Activated CD8-positive, alpha-beta memory T cell treated with anti-CD3 and anti-CD28 coated beads, Interleukin-2, amount 50 U/mL, for 24 hours (primary cell): Measurements from ENCODE around the gene USP6NL.

Experiments
- DNase-seq: peaks from one replicate; pipeline ENCODE4 v3.0.0-alpha.2; 2020; ENCODE audit errors: extremely low read depth

USP6NL gene

DNA sequence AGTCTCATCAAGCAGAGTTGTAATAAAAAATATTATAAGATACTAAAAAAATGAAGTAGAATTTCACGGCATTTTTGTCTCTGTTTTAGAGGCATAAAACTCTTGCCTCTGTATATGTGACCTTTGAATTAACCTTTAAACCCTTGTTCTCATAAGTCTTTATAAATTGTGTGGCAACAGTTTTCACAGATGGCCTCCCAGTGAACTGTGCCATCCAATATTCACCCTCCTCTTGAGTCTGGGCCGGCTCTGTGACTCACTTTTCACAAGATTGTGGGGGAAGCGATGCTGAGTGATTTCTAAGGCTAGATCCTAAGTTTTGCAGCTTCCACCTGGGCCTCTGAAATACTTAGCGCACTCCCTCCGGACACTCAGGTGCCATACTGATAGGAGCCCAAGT, 4.6 kb upstream of the USP6NL start:
- no peak for DNase-seq

DNA sequence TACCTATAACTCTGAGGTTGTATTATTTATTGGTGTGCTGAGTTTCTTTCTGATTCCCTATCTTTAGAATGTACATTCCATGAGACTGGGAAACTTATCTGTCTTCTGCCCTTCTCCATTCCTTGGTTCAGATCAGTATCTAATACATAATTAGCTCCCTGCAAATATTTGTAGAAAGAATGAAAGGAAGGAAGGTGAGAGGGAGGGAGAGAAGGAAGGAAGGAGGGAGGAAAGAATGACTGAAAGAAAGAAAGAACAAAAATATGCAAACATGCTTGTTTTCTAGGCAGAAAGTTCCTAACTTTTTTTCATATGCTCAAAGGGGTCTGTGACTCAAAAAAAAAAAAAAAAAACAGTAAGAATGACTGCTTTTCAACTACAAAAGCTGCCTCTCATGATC, 3.9 kb upstream of the USP6NL start:
- no peak for DNase-seq

DNA sequence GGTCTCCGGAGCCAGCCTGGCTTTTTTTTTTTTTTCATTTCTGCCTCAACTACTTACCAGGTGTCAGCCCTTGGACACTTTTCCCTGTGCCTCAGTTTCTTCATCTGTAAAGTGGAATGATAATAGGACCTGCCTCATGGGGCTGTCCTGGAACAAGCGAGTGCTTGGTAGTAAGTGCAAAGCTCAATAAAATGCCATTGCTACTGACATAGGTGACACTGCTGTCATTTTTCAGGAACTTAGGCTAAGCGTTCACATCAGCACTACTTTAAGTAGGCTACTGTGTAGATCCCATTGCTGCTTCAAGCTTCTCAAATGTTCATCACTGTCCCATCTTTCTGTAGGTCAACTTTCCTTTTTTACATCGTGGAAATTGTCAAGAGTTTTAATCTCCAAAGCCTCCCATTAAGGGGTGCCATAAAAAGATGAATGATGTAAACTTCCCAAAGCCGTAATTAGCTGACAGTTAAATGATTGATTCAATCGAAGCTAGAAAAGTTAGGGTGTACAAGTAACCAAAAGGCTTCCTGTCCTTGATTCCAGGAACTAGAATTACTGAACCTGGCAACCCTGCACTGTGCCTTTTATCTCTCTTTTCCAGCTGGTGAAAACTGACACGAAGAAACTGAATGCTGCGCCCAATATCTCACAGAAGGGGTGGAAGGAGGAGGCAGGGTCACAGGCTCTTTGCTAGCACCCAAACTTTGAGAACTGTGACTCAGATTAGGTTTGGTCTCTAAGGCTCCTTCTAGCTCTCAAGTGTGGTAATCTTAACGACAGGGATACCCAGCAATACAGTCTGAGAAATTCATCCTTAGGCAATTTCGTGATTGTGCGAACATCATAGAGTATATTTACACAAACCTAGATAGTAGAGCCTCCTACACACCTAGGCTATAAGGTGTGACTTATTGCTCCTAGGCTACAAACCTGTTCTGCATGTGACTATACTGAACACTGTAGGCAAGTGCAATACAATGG, 861 bp upstream of the USP6NL start:
- DNase-seq: no peak

DNA sequence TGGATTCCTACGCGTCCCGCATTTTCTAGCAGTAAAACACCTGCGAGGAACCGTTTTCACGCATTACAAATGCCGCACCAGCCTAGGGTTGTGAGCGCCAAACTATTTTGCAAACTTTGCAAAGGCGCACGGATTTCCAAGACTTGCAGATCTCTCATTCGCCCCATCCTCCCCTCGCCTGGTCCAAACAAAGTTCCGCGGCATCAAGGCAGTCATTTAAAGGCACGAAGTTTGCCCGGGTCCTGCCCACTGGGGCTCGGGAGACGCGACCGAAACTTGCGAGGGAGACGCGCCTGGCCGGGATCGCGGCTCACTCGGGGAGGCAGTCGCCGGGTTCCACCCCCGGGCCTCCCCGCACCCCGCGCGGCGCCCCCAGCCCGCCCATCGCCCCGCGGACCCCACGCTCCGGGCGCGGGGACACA, 613 bp downstream of the USP6NL start:
- no peak for DNase-seq

DNA sequence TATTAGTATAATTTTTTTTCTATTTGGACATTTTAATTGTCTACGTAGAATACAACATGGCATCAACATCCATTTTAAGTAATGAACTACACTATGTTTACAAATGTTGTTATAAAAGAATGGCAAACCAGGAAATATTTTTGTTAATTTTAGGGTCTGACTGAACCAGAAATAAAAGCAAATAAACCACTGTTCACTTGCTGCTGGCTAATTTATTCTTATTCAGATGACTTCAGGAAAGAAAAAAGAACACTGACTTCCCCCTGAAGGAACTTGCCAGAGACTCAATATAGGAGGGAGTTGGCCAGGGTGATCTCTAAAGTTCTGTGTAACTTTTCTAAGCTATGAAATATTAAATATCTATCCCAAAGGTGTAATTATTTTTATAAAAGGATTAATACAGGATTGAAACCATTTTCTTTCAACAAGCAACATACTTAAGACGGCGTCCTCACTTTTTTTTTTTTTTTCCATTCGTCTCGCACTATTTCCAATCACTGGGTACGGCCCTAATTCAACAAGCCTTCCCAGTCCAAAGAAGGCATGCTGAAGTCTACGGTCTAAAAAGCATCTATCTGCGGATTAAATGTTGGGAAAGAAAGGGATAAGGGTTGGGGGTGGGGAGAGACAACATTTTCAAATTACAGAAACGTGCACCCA, 1.2 kb downstream of the USP6NL start:
- DNase-seq: no peak

DNA sequence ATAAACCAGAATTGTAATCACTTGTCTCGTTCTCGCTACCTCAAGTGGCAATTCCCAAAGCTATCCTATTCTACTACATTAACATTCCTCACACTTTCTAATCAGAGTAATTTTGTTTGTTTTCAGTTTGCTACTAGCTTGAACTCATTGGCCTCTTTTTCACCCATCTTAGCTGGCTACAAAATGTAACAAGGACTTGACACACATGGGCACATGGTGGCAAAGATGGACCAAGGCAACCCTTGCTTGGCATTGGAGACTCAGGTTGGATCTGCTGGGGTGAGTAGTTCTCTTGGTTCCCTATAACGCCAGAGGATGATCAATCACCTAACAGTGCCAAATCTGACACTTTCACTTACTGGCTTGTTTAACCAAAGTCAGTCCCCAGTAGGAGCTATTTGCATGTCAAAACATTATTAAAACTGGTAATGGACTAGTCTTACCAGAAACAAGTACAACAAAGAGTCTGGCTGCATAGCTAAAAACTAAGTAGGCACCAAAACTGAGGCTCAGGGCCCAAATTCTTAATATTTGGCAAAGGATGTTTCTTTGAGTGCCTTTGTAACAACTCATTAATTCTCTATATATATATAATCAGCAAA, 1.9 kb downstream of the USP6NL start:
- DNase-seq: no peak

DNA sequence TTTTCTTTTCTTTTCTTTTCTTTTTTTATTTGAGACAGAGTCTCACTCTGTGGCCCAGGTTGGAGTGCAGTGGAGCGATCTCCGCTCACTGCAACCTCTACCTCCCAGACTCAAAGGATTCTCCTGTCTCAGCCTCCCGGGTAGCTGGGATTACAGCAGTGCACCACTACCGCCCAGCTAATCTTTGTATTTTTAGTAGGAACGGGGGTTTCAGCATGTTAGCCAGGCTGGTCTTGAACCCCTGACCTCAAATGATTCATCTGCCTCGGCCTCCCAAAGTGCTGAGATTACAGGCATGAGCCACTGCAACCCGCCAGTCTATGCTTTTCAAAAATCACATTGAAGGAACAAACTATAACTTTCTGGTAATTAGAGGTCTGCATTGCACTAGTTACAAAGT, 2.4 kb downstream of the USP6NL start:
- DNase-seq: no peak

DNA sequence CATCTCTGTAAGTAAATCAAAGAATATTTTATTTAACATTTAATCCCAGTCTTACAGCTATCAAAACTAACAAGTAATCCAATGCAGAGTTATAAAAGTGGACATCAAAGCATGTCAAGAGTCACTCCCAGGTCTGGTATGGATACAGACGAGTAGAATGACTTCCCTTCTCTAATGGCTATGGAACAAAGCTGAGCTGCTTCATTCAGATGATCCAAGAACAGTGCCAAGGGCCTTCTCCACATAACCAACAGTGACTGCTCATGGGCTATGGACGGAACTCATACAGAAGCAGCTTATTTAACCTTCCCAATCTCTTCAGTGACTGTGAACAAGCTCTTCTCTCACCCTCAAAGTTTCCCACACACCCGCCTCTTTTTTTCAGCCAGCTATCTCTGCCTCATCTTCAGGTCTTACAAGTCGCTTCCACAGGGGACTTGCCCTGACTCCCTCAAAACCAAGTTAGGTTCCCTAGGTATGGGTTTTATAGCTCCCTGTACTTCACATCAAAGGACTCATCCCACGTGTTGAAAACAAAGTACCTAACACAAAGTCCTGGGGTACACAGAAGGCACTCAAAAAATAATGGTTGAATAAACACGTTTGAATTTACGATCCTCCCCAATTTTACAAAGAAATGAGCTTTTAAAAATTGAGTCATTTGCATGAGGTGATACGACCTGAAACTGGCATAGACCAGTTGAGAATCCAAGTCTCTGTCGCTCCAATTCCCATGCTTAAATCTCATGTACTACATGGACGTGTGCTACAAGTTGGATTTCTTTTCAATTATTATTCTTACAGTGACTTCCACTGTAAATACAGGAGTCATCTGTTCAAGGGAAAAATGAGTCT, 3.1 kb downstream of the USP6NL start:
- no peak for DNase-seq

DNA sequence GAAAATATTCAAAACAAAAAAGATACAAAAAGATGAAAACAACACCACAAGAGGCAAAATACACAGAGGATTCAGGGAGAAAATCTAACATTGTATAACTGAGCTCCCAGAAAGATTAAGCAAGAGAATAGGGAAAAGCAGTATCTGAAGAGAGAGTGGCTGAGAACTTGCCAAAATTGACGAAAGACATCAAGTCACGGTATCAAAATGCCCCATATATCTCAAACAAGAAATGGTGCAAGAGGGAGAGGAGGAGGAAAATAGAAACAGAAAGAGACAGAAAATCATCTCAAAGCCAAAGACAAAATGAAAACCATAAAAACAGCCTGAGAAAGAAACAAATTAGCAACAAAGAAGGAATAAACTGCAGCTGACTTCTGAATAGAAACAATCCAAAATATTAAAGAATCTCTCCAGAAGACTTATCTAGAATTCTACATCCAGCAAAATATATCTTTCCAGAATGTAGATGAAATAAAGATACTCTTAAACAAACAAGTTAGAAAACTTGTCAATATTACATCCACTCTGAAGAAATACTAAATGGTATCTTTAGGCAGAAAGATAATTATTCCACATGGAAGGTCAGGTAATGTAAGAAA, 5.5 kb downstream of the USP6NL start:
- no peak for DNase-seq

DNA sequence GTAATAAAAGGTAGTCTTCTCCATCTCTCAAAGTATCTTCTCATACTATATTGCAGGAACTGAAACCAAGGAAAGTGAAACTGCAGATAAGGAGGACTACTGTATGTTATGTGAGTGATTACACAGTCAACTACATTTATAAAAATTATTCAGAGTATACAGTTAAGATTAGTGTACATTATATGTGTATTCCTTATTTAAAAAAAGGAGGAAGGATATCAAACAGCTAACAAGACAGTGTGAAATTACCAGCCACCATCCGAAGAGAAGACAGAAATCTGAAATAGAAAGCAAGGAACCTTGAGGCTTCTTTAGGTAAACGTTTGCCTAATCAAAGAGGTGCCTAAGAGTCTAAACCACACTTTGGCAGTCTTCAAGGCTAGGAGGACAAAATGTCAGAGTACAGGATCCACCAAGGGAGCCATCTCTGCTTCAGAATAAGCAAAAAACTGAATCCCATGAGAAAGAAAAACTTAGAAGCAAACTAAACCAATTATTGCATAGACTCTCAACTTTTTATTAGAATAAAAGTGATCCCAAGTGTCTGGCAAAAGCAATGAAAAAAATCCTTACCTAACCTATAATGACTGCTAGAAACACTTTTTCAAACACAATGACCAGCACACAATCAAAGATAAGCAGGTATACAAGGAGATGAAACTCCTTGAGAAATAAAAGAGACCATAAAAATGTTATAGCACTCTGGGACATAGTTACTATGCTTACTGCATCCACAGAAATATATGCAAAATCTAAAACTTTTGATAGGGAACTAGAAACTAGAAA, 6.4 kb downstream of the USP6NL start:
- no peak for DNase-seq

DNA sequence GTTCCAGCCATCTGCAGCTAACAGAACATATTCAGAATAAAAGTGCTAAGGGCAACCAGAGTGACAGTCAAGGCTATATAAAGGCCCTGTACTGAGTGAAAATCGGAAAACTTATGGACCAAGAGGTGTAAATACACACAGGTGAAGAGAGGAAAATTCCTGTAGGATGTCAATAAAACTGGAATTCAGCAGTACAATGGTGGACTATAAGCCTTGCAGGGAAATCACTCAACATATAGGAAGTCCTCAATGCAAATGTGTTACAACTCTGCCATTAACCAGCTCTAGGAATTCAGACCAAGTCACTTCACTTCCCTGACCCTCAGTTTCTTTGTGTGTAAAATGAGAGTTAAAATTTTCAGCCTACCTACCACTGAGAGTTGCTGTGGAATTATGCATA, 7.7 kb downstream of the USP6NL start:
- DNase-seq: no peak

DNA sequence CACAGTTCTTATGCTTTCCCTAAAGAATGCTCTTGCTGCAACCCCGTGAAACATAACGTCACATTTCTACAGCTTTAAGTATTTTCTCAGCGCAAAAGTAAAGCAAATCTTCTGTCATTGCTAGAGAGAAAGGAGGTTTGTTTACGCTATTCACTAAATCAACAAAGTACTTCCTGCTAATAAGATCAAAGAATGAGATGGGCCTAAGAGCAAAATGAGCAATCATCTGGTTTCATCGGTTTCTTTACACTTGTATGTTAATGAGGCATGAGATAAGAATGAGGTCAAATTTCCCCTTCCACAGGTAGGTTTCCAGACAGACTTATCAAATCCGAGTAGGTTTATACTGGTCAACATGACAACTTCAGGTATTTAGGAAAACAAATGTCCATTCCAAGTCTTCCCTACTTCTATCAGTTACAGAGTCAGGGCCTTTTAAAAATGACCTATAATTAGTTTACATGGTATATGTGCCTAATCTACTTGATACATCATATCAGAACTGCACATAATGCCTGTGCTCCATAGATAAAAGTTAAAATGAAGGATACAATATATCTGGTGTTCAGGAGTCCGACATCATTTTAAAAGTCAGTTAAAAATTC, 8.4 kb downstream of the USP6NL start:
- DNase-seq: no peak

DNA sequence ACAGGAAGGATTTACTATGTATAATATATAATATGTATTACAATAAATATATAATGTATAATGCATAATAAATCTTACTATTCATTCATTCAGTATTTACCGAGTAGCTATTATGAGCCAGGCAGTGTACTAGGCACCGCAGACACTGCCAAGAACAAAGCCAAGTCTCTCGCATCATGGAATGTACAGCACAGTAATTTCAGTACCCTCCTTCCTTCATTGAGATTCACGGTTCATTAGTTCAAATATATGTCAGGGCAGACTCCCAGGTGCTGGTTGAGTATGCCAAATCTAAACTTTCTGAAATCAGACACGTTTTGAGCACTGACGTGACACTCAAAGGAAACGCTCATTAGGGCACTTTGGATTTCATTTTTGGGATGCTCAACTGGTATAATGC, 9.1 kb downstream of the USP6NL start:
- DNase-seq: no peak

DNA sequence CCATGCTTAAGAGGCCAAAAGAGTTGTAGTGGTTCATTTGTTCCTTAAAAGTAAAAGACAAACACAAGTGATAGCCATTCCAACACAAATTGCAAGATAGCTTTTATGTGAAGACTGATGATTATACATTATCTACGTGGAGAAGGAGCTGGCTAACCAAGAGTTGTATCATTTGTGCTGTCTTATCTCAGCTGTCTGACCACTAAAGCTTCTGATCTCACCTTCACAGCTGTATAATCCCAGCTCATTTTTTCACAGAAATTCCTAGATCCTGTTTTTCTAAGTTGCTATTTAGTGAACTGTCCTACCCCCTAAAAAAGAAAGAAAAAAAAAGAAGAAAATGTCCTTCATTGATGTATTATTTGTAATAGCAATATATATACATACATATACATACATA, 9.8 kb downstream of the USP6NL start:
- no peak for DNase-seq

DNA sequence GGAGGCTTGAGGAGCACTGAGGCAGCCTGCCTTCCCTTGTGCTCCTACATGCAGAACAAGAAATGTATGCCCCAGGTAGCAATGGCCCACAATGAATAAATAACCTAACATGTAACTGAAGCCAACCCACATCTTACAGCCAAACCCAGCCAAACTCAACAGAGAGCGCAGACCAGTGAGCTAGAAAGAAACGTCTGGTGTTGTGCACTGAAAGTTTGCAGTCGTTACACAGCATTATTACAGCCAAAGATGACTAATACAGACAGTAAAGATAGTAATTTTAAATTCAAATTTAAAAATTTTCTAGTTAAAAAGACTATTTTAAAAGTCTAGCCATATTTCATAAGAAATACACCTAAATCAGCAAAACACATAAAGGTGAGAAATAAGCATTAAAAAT, 11.2 kb downstream of the USP6NL start:
- no peak for DNase-seq

DNA sequence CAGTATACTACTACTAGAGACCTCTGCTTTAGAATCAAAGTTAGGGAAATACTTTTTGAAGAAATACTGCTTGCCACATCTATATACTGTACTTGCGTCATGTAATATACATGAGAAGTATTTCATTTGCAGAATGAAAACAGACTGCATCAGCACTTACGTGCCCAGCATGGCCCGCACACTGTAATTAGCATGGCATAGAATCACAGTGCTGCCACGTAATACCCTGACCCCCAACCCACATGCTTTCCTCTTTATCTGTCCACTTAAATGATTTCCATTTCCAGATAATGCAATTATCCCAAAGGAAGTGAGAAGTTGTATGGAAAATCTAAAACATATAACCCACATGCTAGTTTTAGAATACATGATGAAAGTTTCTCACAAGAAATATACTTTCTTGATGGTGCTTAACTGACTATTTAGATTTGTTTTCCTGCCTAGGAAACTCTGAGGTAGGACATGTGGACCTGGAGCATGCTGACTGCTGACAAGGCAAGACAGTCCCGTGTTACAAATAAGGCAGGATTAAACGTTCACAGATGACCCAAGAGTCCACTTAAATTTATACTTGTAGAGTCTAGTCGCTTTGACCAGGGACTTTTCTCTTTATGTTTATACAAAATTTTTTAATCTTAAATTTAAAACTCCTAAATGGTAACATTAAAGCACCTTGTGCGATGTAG, 12.6 kb downstream of the USP6NL start:
- DNase-seq: no peak

DNA sequence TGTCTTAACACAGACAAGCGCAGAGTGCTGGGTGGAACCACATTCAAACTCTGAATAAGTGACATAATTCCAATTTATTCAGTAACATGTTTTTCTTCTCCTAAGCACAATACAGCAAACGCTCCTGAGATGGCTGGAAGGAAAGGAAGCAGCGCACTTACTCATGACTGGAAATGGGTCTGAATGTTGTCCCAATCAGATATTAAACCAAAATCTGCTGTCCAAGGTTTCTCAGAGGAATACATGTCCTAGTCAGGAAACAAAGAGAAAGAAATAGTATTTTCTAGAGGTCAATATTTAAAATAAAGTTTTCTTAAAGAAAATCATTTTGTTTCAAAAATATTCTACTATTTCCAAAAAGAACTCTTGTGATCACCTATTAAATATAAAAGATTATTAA, 14.0 kb downstream of the USP6NL start:
- DNase-seq: no peak

DNA sequence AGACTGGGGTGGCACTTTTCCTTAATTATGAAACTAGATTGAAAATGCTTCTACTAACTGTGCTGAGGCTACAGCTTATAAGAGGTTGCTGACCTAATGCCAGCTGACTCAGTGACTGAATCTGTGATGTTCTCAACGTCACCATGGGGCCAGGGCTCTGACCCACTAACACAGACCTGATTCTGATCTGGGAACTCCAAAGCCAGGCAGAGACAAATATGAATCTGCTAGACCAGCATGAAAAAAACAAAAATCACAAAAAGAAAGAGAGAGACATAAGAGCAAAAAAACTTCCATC, 16.1 kb downstream of the USP6NL start:
- DNase-seq: no peak

DNA sequence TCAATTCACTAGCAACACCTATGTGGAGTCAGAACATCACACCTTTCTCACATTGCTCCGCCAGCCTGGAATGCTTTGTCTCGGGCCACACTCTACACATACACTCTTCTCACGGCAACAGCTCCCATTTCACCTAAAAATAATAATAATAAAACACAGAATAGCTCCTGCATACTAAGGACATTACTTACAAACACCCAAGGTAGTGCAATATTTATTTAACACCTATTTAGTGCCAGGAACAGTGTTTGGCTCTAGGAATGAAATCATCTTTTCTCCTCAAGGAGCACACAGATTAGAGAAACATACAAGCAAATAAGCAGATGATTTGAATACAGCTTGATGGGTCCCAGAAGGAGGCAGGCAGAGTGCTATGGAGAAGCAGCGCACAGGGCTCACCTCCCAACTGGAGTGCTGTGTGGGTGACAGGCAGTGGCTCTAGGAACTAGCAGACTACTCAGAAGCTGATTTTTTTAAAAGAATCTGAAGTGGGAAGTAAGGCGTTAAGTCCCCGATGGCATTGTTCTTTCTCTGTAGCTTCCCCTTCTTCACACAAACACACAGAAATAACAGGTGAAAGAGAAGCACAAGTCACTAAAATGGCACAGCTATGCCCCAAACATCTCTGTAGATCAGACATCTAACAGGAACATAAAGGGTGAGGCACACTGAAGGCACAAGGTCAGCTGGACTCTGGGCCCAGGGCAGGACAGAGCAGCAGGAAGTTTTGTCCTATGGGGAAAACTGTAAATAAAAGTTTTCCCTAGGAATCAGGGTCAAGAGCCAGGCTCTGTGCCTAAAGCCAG, 16.7 kb downstream of the USP6NL start:
- DNase-seq: no peak
